SK-N-SH (cell line): ENCODE results near the gene FAM107B.

ENCODE experiments used
- CTCF ChIP-seq: fragments of 200-600 bp; sonication (generic); IDR thresholded peaks from 2 replicates; pipeline ENCODE4 v1.6.1; 2017; ENCODE audit warnings: antibody characterized with exemption, mild to moderate bottlenecking, moderate library complexity
- POLR2AphosphoS5 ChIP-seq: IDR thresholded peaks from 2 replicates; pipeline ENCODE4 v1.6.1; 2012; ENCODE audit warnings: low read depth, low read length
- RAD21 ChIP-seq: IDR thresholded peaks from 2 replicates; pipeline ENCODE4 v1.6.1; 2012; ENCODE audit warnings: mild to moderate bottlenecking, low read length
- RFX5 ChIP-seq: IDR thresholded peaks from 2 replicates; pipeline ENCODE4 v1.6.1; 2012; ENCODE audit warnings: mild to moderate bottlenecking, improper control_type of control experiment, low read length
- SIN3A ChIP-seq: IDR thresholded peaks from 2 replicates; pipeline ENCODE4 v1.6.1; 2012; ENCODE audit warnings: low read depth, mild to moderate bottlenecking, low read length, moderate library complexity, borderline replicate concordance

GRCh38 chr10:14658331-14659127, 116.2 kb downstream of the FAM107B start:
- TF ChIP-seq RAD21 (no peak), CTCF (no peak), POLR2AphosphoS5 (no peak), SIN3A (no peak), RFX5 (no peak)
